Astrocyte (in vitro differentiated cells and primary cell): ENCODE data around the gene HINFP. TPM values are rescaled to one million over a fixed set of nuclear protein-coding genes. Genes with fewer than 3 reads are reported as not detected.

Experiments
- DNase-seq: peaks from one replicate; pipeline ENCODE4 v3.0.0-alpha.2; 2010; ENCODE audit warnings: low read depth
- FAIRE-seq: peaks from 2 replicates; lab custom pipeline; 2011; peaks lifted over from hg19 to GRCh38; lab: Jason Lieb, UNC
- H2AFZ ChIP-seq: 2 replicates; pipeline ENCODE4 v1.6.0; 2012; ENCODE audit warnings: low read depth, low read length, inconsistent platforms
- H3K27ac ChIP-seq: 2 replicates; pipeline ENCODE4 v1.5.1; 2011; ENCODE audit warnings: low read depth, low read length, inconsistent platforms
- H3K27me3 ChIP-seq: 2 replicates; pipeline ENCODE4 v1.6.0; 2011; ENCODE audit warnings: low read length, inconsistent platforms; ENCODE audit not compliant: insufficient read depth
- H3K36me3 ChIP-seq: 2 replicates; pipeline ENCODE4 v1.5.1; 2011; ENCODE audit warnings: low read length, inconsistent platforms; ENCODE audit not compliant: insufficient read depth
- H3K4me1 ChIP-seq: 2 replicates; pipeline ENCODE4 v1.5.1; 2011; ENCODE audit warnings: low read length, inconsistent platforms; ENCODE audit not compliant: insufficient read depth
- H3K4me2 ChIP-seq: 2 replicates; pipeline ENCODE4 v1.6.0; 2012; ENCODE audit warnings: low read length, inconsistent platforms
- H3K4me3 ChIP-seq: 2 replicates; pipeline ENCODE4 v1.5.1; 2011; ENCODE audit warnings: low read depth, mild to moderate bottlenecking, low read length, inconsistent platforms; ENCODE audit not compliant: insufficient read depth
- H3K79me2 ChIP-seq: 2 replicates; pipeline ENCODE4 v1.6.0; 2012; ENCODE audit warnings: mild to moderate bottlenecking, low read length, inconsistent platforms; ENCODE audit not compliant: insufficient read depth
- H3K9ac ChIP-seq: 2 replicates; pipeline ENCODE4 v1.6.0; 2012; ENCODE audit warnings: mild to moderate bottlenecking, low read length, inconsistent platforms
- H3K9me3 ChIP-seq: 2 replicates; pipeline ENCODE4 v1.5.1; 2012; ENCODE audit warnings: low read depth, mild to moderate bottlenecking, low read length, inconsistent platforms; ENCODE audit not compliant: insufficient read depth
- H4K20me1 ChIP-seq: 2 replicates; pipeline ENCODE4 v1.6.0; 2012; ENCODE audit warnings: low read length, inconsistent platforms; ENCODE audit not compliant: insufficient read depth
- H3K27ac Mint-ChIP-seq: one replicate; pipeline ENCODE4 v1.8.0; 2021; ENCODE audit warnings: mild to moderate bottlenecking, mixed read lengths; ENCODE audit not compliant: unreplicated experiment
- H3K27me3 Mint-ChIP-seq: one replicate; pipeline ENCODE4 v1.8.0; 2021; ENCODE audit warnings: low read depth, mixed read lengths; ENCODE audit not compliant: unreplicated experiment
- H3K36me3 Mint-ChIP-seq: one replicate; pipeline ENCODE4 v1.8.0; 2021; ENCODE audit warnings: low read depth, mixed read lengths; ENCODE audit not compliant: unreplicated experiment
- H3K4me1 Mint-ChIP-seq: one replicate; pipeline ENCODE4 v1.8.0; 2021; ENCODE audit warnings: low read depth, mixed read lengths; ENCODE audit not compliant: unreplicated experiment
- H3K4me3 Mint-ChIP-seq: one replicate; pipeline ENCODE4 v1.8.0; 2021; ENCODE audit warnings: mild to moderate bottlenecking, moderate library complexity, mixed read lengths; ENCODE audit not compliant: unreplicated experiment
- H3K9me3 Mint-ChIP-seq: one replicate; pipeline ENCODE4 v1.8.0; 2021; ENCODE audit warnings: mild to moderate bottlenecking, mixed read lengths; ENCODE audit not compliant: unreplicated experiment
- CTCF ChIP-seq: IDR thresholded peaks from 2 replicates; pipeline ENCODE4 v1.5.1; 2011; ENCODE audit warnings: low read depth, mild to moderate bottlenecking, inconsistent platforms, low read length, moderate library complexity; ENCODE audit not compliant: insufficient read depth
- EZH2 ChIP-seq: IDR thresholded peaks from 2 replicates; pipeline ENCODE4 v1.6.1; 2012; ENCODE audit warnings: mild to moderate bottlenecking, low read length, inconsistent platforms; ENCODE audit not compliant: insufficient read depth
- total RNA-seq: library from RNA; stranded (reverse); gene quantifications from 2 replicates; pipeline ENCODE4 v1.2.1, GENCODE V29; 2021

The HINFP gene
- total RNA-seq, 1 donor from 2014 or later: 27.8 TPM

DNA sequence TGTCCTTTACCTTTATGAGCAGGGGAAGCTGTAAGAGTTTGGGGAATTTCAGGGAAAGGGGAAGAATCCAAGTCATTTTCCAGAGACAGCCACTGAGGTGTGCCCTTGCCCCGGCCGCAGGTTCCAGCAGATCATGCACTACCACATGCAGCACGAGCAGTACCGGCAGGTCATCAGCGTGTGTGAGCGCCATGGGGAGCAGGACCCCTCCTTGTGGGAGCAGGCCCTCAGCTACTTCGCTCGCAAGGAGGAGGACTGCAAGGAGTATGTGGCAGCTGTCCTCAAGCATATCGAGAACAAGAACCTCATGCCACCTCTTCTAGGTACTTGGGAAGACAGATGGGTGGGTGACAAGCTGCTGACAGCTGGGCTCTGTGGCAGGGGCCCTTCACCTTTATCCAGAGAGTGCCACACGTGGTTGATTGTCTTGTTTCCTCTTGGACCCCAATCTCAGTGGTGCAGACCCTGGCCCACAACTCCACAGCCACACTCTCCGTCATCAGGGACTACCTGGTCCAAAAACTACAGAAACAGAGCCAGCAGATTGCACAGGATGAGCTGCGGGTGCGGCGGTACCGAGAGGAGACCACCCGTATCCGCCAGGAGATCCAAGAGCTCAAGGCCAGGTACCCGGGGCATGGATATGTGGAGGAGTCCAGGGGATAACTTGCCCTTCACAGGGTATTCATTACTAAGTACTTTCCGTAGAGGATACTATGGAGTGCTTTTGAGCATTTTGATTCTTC is 42.5 kb upstream of the HINFP start:
- Histone ChIP-seq H3K4me3 (no peak overlapping the region), H2AFZ (no peak overlapping the region), H3K4me1 (no peaks in the 10 kb centered on the region), H3K27ac (no peak overlapping the region), H3K79me2 (no peaks in the 10 kb centered on the region), H3K27me3 (no peaks in the 10 kb centered on the region), H4K20me1 (no peaks in the 10 kb centered on the region), H3K9me3 (no peaks in the 10 kb centered on the region), H3K36me3 (peaks cover 38% of the 10 kb centered on the region), H3K4me2 (no peak overlapping the region), H3K9ac (no peak overlapping the region)
- H3K4me3 Mint-ChIP-seq: no peak overlapping the region
- no peaks in the 10 kb centered on the region for H3K4me1 Mint-ChIP-seq
- no peak for FAIRE-seq
- TF ChIP-seq CTCF (no peak), EZH2 (no peak)
- no peaks in the 10 kb centered on the region for H3K27me3 Mint-ChIP-seq
- peak overlapping the region; percentile 53 for H3K27ac Mint-ChIP-seq
- no peaks in the 10 kb centered on the region for H3K9me3 Mint-ChIP-seq
- no peak for DNase-seq
- peaks cover 21% of the 10 kb centered on the region for H3K36me3 Mint-ChIP-seq

DNA sequence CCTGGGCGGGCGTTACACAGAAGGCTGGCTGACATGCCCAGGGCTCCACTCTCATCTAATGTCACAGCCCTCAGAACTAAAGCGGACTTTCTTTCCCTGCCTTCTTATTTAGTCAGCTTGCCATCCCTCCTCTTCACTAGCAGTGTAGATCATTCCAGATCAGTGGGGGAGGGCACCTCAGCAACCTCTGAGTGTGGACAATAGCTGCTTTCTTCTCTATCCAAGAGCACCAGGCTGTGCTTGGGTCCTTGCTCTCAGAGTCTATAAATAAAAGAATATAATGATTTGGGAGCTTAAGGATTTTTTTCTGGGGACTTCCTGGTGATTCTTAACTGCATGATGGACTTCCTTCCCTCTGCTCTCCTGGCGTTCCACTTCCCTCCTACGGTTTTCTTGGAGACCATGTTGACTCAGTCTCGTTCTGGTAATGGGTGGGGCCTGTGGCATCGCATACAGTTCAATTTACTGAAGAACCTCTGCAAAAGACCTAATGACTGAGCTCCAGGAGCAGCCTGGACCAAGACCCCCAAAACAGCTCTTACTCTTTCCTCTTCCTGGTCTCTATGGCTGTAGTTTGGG is 39.6 kb upstream of the HINFP start:
- no peaks in the 10 kb centered on the region for H3K4me1 Mint-ChIP-seq
- no peak for DNase-seq
- peaks cover 11% of the 10 kb centered on the region for H3K4me1 ChIP-seq
- no peak overlapping the region for H3K4me2 ChIP-seq
- H3K9ac ChIP-seq: no peak overlapping the region
- H3K79me2 ChIP-seq: peaks cover 12% of the 10 kb centered on the region
- H3K27ac Mint-ChIP-seq: no peak overlapping the region
- FAIRE-seq: no peak
- H3K9me3 ChIP-seq: no peaks in the 10 kb centered on the region
- H2AFZ ChIP-seq: no peak overlapping the region
- no peak overlapping the region for H3K4me3 ChIP-seq
- no peak for TF ChIP-seq EZH2
- no peak for TF ChIP-seq CTCF
- peaks cover 20% of the 10 kb centered on the region for H3K36me3 Mint-ChIP-seq
- no peak overlapping the region for H3K27ac ChIP-seq
- no peaks in the 10 kb centered on the region for H3K27me3 ChIP-seq
- H4K20me1 ChIP-seq: peaks cover 3% of the 10 kb centered on the region
- peaks cover 34% of the 10 kb centered on the region for H3K36me3 ChIP-seq
- H3K27me3 Mint-ChIP-seq: no peaks in the 10 kb centered on the region
- H3K9me3 Mint-ChIP-seq: no peaks in the 10 kb centered on the region
- no peak overlapping the region for H3K4me3 Mint-ChIP-seq
